GM19193 (cell line): ENCODE data around the gene FGD2.
A peak's percentile ranks its signal among the peaks of the same experiment; 100 is the strongest.

Source experiments
- POLR2A ChIP-seq: IDR thresholded peaks from 4 replicates; pipeline ENCODE4 v1.6.1; 2011; ENCODE audit not compliant: insufficient read depth, insufficient read length; ENCODE audit errors: extremely low read depth

FGD2 gene

DNA sequence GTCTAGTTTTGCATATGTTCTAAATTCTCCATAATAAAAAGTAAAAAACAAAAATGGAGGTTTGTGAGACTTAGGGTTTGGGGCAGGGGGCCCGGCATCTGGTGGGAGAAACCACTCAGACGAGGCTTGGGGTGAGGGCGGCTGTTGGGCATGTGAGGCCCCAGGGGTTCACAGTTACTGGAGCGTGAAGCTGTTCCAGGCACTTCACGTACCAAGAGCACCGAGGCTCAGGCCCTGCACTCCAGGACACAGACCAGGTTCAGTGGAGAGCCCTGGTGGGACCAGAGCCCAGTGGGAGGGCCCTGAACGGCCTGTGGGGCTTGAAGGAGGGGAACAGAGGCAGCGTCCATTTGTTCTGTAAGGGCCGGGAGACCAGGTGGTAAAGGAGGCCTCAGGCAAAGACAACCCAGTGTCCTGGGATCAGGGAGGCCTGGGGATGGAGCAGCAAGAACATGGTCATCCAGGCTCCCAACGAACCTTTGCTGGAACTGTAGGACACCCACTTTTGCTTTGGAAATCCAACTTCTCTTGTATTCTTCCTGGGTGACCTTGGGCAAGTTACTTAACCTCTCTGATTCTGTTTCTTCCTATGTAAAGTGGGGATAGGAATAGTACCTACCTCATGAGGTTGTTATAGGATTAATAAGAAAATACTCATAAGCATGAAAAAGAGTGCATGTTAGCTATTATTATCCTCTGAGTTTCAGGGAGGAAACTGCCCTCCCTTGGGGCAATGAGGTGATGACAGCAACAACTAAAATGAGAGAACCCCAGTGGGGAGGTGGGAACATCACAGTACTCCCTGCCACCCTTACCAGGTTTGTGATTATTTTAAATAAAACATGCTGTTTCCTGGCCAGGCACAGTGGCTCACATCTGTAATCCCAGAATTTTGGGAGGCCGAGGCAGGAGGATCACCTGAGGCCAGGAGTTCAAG lies 1.1 kb upstream of the FGD2 start:
- no peak for TF ChIP-seq POLR2A

DNA sequence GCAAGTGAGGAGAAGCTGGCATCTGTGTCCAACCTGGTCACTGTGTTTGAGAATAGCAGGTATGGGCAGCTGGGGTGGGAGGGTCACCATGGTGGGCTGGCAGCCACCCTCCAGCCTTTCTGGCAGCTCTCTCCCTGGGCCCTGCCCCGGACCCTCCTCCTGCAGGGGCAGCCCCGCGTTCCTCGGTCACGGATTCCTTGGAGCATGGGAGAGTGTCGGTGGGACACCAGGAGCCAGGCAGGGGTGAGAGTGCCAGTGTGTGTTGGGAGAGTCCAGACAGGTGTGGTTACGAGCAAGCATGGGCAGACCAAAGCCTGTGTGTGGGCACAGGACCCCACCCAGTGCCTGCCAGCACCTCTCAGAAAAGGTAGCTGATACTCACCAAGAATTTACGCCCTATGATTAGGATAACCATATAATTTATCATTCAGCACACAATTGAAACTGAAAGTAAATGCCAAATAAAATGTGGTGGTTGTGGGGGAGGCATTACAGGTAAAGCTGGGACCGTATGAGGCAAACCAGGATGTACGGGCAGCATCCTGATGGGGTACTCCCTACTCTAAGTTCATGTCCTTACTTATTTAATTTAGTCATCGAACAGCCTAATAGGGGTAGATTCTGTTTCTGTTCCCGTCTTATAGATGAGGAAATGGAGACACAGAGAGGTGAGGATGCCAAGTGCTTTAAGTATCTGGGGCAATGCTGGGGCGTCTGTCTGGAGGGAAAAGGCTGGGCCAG lies 542 bp downstream of the FGD2 start:
- TF ChIP-seq POLR2A: no peak

GRCh38 chr6:37006793-37007339 lies 1.4 kb downstream of the FGD2 start:
- TF ChIP-seq POLR2A: no peak

GRCh38 chr6:37007340-37008043 lies 2.0 kb downstream of the FGD2 start:
- peak; percentile 34 for TF ChIP-seq POLR2A

- TF ChIP-seq POLR2A: no peak
These were observed 3.3 kb downstream of the FGD2 start for GRCh38 chr6:37008484-37009465.

DNA sequence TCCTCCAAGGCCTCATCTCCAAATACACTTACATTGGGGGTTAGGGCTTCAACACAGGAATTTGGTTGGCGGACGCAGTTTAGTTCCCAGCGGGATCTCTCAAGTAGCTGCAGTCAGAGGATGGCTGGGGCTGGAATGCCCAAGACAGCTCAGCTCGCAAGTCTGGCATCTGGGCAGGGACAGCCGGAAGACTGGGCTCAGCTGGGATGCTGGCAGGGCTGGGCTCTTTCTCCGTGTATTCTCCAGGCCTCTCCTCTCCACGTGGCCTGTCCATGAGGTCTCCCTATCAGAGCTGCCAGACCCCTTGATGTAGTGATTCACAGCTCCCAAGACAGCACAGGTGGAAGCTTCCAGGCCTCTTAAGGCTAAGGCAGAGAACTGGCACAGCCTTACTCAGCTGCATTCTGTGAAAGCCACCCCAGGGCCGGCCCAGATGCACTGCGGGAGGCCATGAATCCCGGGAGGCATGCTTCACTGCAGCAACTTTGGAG lies 5.0 kb downstream of the FGD2 start:
- no peak for TF ChIP-seq POLR2A

GRCh38 chr6:37011656-37012378 lies 6.4 kb downstream of the FGD2 start:
- no peak for TF ChIP-seq POLR2A

GRCh38 chr6:37013516-37014491 lies 8.3 kb downstream of the FGD2 start:
- no peak for TF ChIP-seq POLR2A

GRCh38 chr6:37014667-37015066 lies 9.2 kb downstream of the FGD2 start:
- no peak for TF ChIP-seq POLR2A

GRCh38 chr6:37015532-37015931 lies 10.1 kb downstream of the FGD2 start:
- no peak for TF ChIP-seq POLR2A

- no peak for TF ChIP-seq POLR2A
These were observed 11.5 kb downstream of the FGD2 start for GRCh38 chr6:37016995-37017394.
